OCI-LY7 (cell line): ENCODE data around the gene GET3. TPM values are rescaled to one million over a fixed set of nuclear protein-coding genes. Genes with fewer than 3 reads are reported as not detected.

Experiments
- BruUV-seq: library from RNA; stranded (reverse); fragments of 400-500 nt; replicated peaks from 2 replicates; lab custom pipeline; 2021; lab: Mats Ljungman, UMichigan
- CTCF ChIA-PET: fragments of 300-600 bp; sonication (Branson Sonifier 250); formaldehyde crosslinking; loops from one replicate; lab custom pipeline; 2022; ENCODE audit warnings: antibody characterized with exemption; ENCODE audit not compliant: unreplicated experiment; lab: Charles Lee
- POLR2A ChIA-PET: fragments of 300-600 bp; sonication (Branson Sonifier 250); formaldehyde crosslinking; loops from one replicate; lab custom pipeline; 2022; ENCODE audit warnings: antibody characterized with exemption; lab: Charles Lee
- DNase-seq: peaks from one replicate; pipeline ENCODE4 v3.0.0-alpha.2; 2015; ENCODE audit warnings: low spot score
- H2AFZ ChIP-seq: fragments of 200-600 bp; sonication (generic), shearing (Covaris generic); 2 replicates; pipeline ENCODE4 v1.6.1; 2014; ENCODE audit warnings: mild to moderate bottlenecking, antibody characterized with exemption, low read length, moderate library complexity
- H3K27ac ChIP-seq: fragments of 200-600 bp; sonication (generic); 2 replicates; pipeline ENCODE4 v1.5.1; 2014; ENCODE audit warnings: mixed run types, low read depth, mild to moderate bottlenecking, moderate library complexity, low read length, inconsistent platforms; ENCODE audit not compliant: poor library complexity, severe bottlenecking
- H3K36me3 ChIP-seq: fragments of 200-600 bp; sonication (generic); 2 replicates; pipeline ENCODE4 v1.6.1; 2014; ENCODE audit warnings: mild to moderate bottlenecking, antibody characterized with exemption, low read length, moderate library complexity, mixed read lengths; ENCODE audit not compliant: insufficient read depth
- H3K4me1 ChIP-seq: fragments of 200-600 bp; sonication (generic); 2 replicates; pipeline ENCODE4 v1.5.1; 2014; ENCODE audit warnings: mild to moderate bottlenecking, low read length; ENCODE audit not compliant: insufficient read depth, poor library complexity, severe bottlenecking
- H3K4me2 ChIP-seq: fragments of 200-600 bp; sonication (generic); 2 replicates; pipeline ENCODE4 v1.6.1; 2014; ENCODE audit warnings: mild to moderate bottlenecking, low read length
- H3K4me3 ChIP-seq: fragments of 200-600 bp; sonication (generic); 2 replicates; pipeline ENCODE4 v1.5.1; 2014; ENCODE audit warnings: mild to moderate bottlenecking, low read depth, low read length; ENCODE audit not compliant: poor library complexity, severe bottlenecking
- H3K79me2 ChIP-seq: fragments of 200-600 bp; sonication (generic); 2 replicates; pipeline ENCODE4 v1.6.1; 2016; ENCODE audit warnings: low read depth, mild to moderate bottlenecking, low read length, moderate library complexity, mixed read lengths; ENCODE audit not compliant: insufficient read depth
- H3K9me2 ChIP-seq: fragments of 200-600 bp; sonication (generic); 2 replicates; pipeline ENCODE4 v1.6.1; 2016; ENCODE audit warnings: mild to moderate bottlenecking, low read length, mixed read lengths; ENCODE audit not compliant: insufficient read depth
- H3K9me3 ChIP-seq: fragments of 200-600 bp; sonication (generic); 2 replicates; pipeline ENCODE4 v1.6.1; 2014; ENCODE audit warnings: mild to moderate bottlenecking, mixed run types, low read length, mixed read lengths
- H4K20me1 ChIP-seq: fragments of 200-600 bp; sonication (generic); 2 replicates; pipeline ENCODE4 v1.6.1; 2014; ENCODE audit warnings: mild to moderate bottlenecking, antibody characterized with exemption, low read length, moderate library complexity, mixed read lengths; ENCODE audit not compliant: insufficient read depth
- EZH2phosphoT487 ChIP-seq: fragments of 200-600 bp; sonication (generic); IDR thresholded peaks from 2 replicates; pipeline ENCODE4 v1.6.1; 2018; ENCODE audit warnings: low read depth, borderline replicate concordance, mild to moderate bottlenecking, mixed run types, antibody characterized with exemption, low read length, moderate library complexity, mixed read lengths
- intact Hi-C: fragments of 100-400 bp; cut with micrococcal nuclease; formaldehyde crosslinking; loops from one replicate; pipeline ENCODE4 v1.10.0; 2022; ENCODE audit not compliant: unreplicated experiment
- total RNA-seq, 2 experiments: library from RNA; depleted of rRNA in 1 of 2; stranded (reverse); fragments of >200 nt in 1 of 2; shearing (Covaris generic) in 1 of 2; gene quantifications; 2 replicates each; pipeline ENCODE4 v1.2.3, GENCODE V29; 2014 to 2022
- TF ChIP-seq, protein P1 (sequence below): fragments of 200-600 bp; sonication (generic); conservative IDR thresholded peaks from 2 replicates; pipeline ENCODE4 v1.5.1; 2014; ENCODE audit warnings: mild to moderate bottlenecking, antibody characterized with exemption, low read length, moderate library complexity, mixed read lengths

GET3 gene
- total RNA-seq, 2 experiments from 2014 or later, result 34.3 to 40.5 TPM

DNA sequence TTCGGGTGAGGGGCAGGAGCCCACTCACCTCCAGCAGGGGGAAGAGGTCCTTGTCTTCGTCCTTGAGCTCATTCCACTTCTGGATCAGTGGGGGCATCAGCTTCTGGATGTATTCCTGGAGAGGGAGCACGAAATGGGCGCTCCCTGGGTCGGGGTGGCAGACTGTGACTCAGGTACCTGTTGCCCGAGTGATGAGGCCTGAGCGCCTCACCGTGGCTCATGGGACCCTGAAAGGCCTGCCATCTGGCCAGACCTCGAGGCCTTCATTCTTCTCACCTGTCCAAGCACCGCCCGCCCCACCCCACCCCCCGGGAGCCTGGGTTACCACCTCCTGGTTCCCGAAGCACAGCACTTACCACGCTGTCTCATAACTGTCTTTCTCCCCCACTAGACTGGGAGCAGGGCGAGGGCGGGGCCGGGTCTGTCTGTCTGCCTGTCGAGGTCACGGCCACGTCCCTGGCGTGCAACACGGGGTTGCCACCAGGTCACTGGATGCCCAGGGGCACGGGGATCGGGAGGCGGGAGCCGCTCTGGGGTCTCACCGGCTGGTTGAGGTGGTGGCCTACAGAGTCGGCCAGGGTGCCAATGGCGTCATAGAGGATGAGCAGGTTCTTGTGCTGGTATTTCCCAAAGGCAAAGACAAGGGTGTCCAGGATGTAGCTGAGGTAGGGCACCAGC is 31.5 kb upstream of the GET3 start:
- no peak overlapping the region for H3K4me3 ChIP-seq
- TF ChIP-seq, protein P1, sequence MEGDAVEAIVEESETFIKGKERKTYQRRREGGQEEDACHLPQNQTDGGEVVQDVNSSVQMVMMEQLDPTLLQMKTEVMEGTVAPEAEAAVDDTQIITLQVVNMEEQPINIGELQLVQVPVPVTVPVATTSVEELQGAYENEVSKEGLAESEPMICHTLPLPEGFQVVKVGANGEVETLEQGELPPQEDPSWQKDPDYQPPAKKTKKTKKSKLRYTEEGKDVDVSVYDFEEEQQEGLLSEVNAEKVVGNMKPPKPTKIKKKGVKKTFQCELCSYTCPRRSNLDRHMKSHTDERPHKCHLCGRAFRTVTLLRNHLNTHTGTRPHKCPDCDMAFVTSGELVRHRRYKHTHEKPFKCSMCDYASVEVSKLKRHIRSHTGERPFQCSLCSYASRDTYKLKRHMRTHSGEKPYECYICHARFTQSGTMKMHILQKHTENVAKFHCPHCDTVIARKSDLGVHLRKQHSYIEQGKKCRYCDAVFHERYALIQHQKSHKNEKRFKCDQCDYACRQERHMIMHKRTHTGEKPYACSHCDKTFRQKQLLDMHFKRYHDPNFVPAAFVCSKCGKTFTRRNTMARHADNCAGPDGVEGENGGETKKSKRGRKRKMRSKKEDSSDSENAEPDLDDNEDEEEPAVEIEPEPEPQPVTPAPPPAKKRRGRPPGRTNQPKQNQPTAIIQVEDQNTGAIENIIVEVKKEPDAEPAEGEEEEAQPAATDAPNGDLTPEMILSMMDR, result no peak
- no peak for TF ChIP-seq EZH2phosphoT487
- no peaks in the 10 kb centered on the region for H3K4me1 ChIP-seq
- BruUV-seq, result no TSS peak
- POLR2A ChIA-PET, result no interaction called here
- H3K9me2 ChIP-seq, result no peaks in the 10 kb centered on the region
- no peaks in the 10 kb centered on the region for H3K79me2 ChIP-seq
- no peak overlapping the region for H3K4me2 ChIP-seq
- no peaks in the 10 kb centered on the region for H4K20me1 ChIP-seq
- no peak overlapping the region for H3K27ac ChIP-seq
- peaks cover 99% of the 10 kb centered on the region for H3K36me3 ChIP-seq
- DNase-seq, result no peak
- H2AFZ ChIP-seq, result no peak overlapping the region
- CTCF ChIA-PET, result no interaction called here
- H3K9me3 ChIP-seq, result no peaks in the 10 kb centered on the region
- intact Hi-C loops, result no loop called here

DNA sequence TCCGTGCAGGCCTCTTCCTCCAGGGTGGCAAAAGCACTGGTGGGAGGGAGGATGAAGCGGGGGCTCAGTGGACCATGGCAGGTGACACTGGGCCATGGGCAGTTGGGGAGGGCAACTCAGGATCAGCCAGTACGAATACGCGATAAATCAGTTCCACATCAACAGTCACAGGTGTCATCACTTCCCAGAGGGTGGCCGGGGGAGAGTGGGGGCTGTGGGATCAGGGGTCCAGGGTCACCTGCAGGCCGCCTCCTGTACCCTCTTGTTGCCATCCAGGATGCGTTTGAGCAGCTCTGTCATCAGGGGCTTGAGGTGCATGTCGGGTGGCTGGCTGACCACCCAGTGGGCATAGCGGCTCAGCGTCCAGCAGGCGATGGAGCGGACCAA is 31.0 kb upstream of the GET3 start:
- CTCF ChIA-PET, result no interaction called here
- no TSS peak for BruUV-seq

DNA sequence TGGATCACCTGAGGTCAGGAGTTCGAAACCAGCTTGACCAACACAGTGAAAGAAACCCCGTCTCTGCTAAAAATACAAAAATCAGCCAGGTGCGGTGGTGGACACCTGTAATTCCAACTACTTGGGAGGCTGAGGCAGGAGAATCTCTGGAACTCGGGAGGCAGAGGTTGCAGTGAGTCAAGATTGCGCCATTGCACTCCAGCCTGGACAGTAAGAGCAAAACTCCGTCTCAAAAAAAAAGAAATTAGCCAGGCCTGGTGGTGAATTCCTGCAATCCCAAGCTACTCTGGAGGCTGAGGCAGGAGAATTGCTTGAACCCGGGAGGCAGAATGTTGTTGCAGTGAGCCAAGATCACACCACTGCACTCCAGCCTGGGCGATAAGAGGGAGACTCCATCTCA is 28.7 kb upstream of the GET3 start:
- ChIA-PET POLR2A (no interaction called here), CTCF (no interaction called here)
- no peaks in the 10 kb centered on the region for H3K4me1 ChIP-seq
- no TSS peak for BruUV-seq
- no peak for TF ChIP-seq EZH2phosphoT487
- TF ChIP-seq, protein P1, result no peak
- H2AFZ ChIP-seq, result no peak overlapping the region
- H3K9me3 ChIP-seq, result no peaks in the 10 kb centered on the region
- peaks cover 95% of the 10 kb centered on the region for H3K36me3 ChIP-seq
- no peaks in the 10 kb centered on the region for H4K20me1 ChIP-seq
- H3K27ac ChIP-seq, result no peak overlapping the region
- H3K9me2 ChIP-seq, result no peaks in the 10 kb centered on the region
- intact Hi-C loops, result no loop called here
- H3K79me2 ChIP-seq, result no peaks in the 10 kb centered on the region
- no peak overlapping the region for H3K4me3 ChIP-seq
- DNase-seq, result no peak
- H3K4me2 ChIP-seq, result no peak overlapping the region

More for the DNA sequence above, 31.0 kb upstream of the GET3 start:
- H4K20me1 ChIP-seq, result no peaks in the 10 kb centered on the region
- no peak overlapping the region for H2AFZ ChIP-seq
- DNase-seq, result no peak
- H3K27ac ChIP-seq, result no peak overlapping the region
- no peak for TF ChIP-seq EZH2phosphoT487
- TF ChIP-seq, protein P1, result no peak
- H3K79me2 ChIP-seq, result no peaks in the 10 kb centered on the region
- H3K36me3 ChIP-seq, result peaks cover 99% of the 10 kb centered on the region
- no peaks in the 10 kb centered on the region for H3K9me3 ChIP-seq
- H3K4me2 ChIP-seq, result no peak overlapping the region
- intact Hi-C loops, result no loop called here
- H3K9me2 ChIP-seq, result no peaks in the 10 kb centered on the region
- H3K4me3 ChIP-seq, result no peak overlapping the region
- POLR2A ChIA-PET, result no interaction called here
- H3K4me1 ChIP-seq, result no peaks in the 10 kb centered on the region
